ENCODE measurements around the gene CAGE1.
"Not testable (repeated sequence)": the region's sequence is repeated elsewhere in the genome, so short reads cannot be mapped to it uniquely, and the experiment has no call there.

CAGE1 gene

DNA sequence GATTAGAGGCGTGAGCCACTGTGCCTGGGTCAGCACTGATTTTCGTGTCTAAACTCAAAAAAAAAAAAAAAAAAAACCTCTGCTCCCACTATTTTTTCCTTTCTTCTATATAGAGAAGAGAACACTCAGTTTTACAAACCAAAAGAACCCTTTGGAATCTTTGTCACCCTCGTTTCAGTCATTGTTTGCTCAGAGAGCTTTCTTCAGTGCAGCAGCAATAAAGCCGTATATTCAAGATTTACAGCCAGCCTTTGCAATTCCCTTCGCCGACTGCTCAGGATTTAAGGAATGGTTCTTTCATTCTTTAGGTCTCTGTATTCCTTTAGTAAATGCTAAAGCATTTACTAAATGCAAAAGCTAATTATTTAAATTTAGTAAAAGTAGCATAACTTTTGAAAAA is 20.2 kb upstream of the CAGE1 start:
- DNase-seq (ENCODE audit: low read depth) = no peak

DNA sequence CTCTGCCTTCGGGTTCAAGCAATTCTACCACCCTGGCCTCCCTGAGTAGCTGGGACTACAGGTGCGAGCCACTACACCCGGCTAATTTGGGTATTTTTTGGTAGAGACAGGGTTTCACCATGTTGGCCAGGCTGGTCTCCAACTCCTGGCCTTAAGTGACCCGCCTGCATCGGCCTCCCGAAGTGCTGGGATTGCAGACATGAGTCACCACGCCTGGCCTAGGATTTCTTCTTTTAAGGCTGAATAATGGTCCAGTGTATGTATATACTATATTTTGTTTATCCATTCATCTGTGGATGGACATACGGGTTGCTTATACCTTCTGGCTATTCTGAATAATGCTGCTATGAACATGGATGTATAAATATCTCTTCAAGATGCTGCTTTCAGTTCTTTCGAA is 17.2 kb upstream of the CAGE1 start:
- DNase-seq (ENCODE audit: low read depth) = no peak

DNA sequence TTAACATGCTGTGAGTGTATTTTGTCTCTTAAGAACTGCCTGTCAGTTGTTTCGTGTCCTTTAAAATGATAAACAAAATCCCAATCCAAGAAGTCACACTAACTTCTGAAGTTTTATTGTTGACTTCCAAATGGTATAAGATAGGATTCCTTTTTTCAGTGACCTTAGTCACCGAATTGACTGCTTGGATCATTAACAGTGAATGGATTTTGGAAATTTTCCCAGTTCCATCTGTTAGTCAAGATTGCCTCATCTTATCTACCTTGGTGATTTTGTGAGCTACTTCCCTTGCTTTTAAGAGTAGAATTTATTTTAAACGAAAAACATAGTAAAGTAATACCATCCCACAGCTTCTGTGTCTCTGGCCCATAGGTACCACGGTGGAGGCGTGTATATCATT is 15.0 kb upstream of the CAGE1 start:
- DNase-seq (ENCODE audit: low read depth) = no peak

DNA sequence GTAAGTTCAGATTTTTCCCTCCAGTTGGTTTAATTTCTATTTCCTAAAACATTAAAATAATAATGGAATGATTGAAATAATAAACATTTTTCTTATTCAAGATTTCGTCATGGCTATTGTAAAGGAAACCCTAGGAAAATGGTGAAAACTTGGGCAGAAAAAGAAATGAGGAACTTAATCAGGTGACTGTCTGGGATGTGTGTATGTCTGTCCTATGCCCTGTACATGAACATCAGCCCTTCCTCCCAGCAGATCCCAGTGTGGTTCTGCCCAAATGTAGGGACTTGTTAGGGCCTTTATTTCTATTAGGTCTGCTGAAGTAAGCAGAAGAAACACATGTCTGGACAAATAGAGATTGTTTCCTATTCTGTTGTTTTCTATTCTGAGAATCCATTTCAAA is 13.2 kb upstream of the CAGE1 start:
- DNase-seq (ENCODE audit: low read depth) = no peak

DNA sequence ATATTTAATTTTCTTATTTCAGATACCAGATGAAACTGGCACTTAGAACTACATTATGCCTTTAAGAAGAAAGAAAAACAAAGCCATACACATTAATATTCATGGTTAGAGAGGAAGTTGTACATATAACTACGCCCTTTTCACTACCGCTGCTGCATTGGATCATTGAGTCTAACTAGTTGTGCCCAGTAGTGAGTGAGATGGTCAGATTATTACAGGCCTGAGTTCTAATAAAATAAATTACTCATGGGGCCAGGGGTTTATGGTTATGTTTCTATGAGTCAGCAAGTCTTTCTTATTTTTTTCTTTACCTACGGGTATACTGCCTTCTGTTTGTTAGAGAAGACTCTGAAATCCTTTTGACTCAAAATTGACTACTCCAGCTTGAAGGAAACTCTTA is 11.5 kb upstream of the CAGE1 start:
- DNase-seq (ENCODE audit: low read depth) = no peak

DNA sequence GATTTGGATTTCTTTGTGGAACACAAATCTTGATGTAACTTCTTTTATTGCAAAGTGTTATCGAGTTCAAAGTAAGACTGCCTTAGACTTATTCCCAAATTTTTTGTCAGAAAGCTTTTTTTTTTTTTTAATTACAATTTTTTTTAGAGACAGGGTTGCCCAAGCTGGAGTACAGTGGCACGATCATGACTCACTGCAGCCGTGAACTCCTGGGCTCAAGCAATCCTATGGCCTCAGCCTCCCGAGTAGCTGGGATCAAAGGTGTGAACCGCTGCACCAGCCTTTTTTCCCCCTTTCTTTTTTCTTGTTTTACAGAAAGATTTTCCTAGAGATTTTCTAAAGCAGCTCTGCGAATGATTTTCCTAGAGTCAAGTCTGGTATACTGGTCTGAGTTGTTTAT is 2.9 kb upstream of the CAGE1 start:
- no peak for DNase-seq (ENCODE audit: low read depth)

DNA sequence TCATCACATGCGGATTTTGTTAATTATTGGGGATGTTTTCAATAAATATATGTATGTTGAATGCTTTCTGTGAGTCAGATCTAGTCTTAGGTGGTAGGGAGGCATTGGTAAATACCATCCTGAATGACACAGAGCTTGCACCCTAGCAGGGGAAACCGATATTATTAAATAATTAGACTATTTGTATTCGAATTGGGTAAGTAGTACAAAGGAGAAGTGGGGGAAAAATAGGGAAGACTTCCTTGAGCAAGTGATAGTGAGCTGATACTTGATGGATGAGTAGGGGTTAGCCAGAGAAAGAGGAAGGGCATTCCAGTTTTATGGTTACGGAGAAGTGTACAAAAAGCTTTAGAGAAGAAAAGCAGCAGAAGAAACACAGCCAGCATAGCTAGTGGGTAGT is 1.6 kb upstream of the CAGE1 start:
- DNase-seq (ENCODE audit: low read depth) = no peak

DNA sequence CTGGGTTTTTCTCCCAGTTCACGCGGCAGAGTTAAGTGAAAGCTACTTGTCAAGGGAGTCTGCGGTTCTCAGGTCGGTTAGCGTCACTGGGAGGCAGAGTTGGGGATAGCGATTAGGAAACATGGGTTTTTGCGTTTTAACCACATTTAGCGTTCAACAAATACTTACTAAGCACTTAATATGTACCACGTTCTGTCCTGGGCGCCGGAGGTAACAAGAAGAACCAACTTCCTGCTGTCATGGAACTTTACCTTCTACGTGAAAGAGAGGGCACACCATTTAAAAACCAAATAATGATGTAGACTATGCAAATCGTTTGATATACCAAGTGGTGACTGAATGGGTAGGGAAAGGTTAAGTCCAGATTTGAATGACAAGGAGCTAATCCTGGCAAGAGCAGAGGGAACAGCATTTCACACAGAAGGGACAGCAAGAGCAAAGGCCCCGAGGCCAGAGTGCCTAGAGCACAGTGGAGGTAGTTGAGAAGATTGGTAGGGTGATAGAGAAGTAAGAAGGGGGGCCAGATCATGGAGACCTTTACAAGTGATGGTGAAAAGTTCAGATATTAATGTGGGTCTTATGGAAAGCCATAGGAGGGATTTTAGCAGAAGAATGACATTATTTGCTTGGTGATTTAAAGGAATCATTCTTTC is 810 bp upstream of the CAGE1 start:
- no peak for DNase-seq (ENCODE audit: low read depth)

DNA sequence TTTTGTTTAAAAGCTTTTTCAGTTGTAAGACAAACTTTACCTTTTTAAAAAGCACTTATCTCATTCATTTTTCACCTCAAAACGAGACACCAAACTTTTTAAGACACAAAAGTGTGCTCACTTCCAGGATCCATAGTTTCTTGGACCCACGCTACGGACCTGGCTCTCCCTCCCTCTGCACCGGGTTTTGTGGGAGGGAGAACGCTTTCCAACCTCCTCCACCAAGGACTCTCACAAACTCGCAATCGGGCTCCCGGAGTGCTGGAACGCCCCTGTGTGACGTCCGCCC is 436 bp downstream of the CAGE1 start:
- no peak for DNase-seq (ENCODE audit: low read depth)

DNA sequence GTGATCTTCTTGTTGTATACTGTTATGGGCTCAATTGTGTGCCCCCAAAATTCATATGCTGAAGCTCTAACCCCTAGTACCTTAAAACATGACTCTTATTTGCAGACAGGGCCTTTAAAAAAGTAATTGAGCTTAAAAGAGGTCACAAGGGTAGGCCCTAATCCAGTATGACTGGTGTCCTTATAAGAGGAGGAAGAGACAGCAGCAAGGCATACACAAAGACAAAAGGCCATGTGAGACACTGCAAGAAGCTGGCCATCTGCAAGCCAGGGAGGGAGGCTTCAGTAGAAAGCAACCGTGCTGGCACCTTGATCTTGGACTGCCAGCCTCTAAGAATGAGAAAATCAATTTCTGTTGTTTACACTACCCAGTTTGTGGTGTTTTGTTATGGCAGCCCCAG is 8.4 kb downstream of the CAGE1 start:
- no peak for DNase-seq (ENCODE audit: low read depth)

DNA sequence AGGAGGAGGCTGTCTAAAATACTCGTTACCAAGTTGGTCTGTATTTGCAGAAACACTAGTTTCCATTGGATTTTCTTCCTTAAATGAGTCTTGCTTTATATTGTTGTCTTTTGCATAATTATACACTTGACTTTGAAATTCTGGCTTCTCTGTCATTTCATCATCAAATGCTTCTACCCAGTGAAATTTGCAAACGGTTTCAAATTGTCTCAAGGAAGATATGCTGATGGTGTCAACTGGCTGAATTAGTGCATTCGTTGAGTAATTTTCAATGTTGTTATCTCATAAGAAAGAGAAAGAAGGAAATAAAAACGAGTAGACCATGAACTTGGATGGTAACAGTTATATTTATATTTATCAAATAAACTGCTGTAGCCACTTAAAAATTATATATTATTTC is 10.8 kb downstream of the CAGE1 start:
- DNase-seq (ENCODE audit: low read depth) = no peak

DNA sequence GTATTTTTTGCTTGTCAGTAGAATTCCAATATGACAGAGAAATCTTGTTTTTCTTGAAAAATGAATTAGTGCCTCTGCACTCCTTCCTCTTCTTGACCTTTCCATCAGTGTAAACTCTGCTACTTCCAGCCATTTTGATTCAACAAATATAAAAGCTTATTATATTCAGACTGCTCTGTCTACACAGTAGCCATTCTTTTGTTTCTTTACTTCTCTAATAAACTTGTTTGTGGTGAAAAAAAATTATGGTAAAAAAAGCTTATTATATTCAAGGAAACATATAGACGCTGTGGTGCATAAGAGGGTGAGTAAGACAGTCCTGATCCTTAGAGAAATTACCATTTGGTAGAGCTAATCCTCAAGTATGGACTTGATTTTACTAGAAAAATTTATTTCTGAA is 11.6 kb downstream of the CAGE1 start:
- no peak for DNase-seq (ENCODE audit: low read depth)

DNA sequence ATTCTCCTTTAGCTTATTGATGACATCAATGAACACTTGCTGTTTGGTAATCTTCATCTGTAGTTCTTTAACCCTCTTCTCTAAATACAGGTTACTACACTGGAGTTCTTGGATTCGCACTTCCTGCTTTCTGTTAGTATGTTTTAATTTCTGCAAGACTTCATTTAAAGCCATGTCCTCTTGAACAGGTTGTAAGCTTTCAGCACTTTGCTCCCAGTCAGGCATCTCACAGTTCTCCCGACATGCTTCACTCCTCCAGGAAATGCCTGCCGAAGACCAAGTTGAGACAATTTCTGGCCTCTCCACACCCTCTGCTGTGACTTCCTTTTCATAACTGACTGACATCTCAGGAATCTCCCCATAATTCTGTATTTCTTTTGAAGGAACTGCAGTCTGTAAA is 15.8 kb downstream of the CAGE1 start:
- DNase-seq (ENCODE audit: low read depth) = no peak

DNA sequence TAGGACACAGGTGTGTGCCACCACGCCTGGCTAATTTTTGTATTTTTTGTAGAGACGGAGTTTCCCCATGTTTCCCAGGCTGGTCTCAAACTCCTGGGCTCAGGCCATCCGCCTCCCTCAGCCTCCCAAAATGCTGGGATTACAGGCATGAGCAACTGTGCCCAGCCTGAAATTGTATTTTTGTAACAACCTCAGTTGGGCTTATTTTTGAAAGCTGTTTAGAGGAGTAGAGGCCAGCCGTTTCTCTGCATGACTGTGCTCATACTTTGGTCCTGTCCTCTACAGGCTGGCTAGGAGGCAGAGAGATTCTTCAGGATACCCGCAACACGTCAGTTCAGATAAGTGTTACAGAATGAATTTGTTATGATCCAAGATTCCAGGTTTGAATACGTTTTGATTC is 22.1 kb downstream of the CAGE1 start:
- DNase-seq (ENCODE audit: low read depth) = no peak

DNA sequence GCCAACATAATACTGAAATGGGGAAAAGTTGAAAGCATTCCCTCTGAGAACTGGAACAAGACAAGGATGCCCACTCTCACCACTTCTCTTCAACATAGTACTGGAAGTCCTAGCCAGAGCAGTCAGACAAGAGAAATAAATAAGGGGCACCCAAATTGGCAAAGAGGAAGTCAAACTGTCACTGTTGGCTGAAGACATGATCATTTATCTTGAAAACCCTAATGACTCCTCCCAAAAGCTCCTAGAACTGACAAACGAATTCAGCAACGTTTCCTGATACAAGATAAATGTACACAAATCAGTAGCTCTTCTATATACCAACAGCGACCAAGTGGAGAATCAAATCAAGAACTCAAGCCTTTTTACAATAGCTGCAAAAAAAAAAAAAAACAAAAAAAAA is 37.6 kb downstream of the CAGE1 start:
- DNase-seq (ENCODE audit: low read depth) = not testable (repeated sequence)

DNA sequence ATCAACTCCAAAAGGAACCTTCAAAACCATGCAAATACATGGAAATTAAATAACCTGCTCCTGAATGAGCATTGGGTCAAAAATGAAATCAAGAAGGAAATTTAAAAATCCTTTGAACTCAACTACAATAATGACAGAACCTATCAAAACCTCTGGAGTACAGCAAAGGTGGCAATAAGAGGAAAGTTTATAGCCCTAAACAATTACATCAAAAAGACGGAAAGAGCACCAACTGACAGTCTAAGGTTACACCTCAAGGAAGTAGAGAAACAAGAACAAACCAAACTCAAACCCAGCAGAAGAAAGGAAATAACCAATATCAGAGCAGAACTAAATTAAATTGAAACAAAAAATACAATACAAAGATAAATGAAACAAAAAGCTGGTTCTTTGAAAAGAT is 39.0 kb downstream of the CAGE1 start:
- not testable (repeated sequence) for DNase-seq (ENCODE audit: low read depth)

DNA sequence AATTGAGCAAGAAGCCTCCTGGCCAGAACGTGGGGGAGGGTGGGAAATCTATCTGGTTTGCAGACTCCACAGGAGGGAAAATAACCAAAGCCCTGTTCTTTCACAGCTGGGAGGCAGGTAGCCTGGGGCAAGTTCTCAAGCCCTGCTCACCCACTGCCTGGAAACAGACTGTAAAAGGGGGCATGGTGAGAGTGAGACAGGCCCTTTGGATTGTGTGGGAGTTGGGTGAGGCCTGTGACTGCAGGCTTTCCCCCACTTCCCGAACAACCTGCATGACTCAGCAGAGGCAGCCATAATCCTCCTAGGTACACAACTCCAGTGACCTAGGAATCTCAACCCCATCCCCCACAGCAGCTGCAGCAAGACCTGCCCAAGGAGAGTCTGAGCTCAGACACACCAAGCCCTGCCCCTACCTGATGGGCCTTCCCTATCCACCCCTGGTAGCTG is 42.0 kb downstream of the CAGE1 start:
- DNase-seq (ENCODE audit: low read depth) = not testable (repeated sequence)

DNA sequence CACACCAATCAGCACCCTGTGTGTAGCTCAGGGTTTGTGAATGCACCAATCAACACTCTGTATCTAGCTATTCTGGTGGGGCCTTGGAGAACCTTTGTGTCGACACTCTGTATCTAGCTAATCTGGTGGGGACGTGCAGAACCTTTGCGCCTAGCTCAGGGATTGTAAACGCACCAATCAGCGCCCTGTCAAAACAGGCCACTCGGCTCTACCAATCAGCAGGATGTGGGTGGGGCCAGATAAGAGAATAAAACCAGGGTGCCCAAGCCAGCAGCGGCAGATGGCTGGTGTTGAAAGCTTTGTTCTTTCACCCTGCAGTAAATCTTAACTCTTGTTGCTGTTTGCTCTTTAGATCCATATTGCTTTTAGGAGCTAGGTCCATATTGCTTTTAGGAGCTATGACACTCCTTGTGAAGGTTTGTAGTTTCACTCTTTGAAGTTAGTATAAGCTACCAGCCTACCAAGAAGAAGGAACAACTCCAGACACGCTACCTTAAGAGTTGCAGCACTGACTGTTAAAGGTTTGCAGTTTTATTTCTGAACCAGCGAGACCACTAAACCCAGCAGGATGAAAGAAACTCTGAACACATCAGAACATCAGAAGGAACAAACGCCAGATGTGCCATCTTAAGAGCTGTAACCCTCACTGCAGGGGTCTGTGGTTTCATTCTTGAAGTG is 44.6 kb downstream of the CAGE1 start:
- DNase-seq (ENCODE audit: low read depth) = not testable (repeated sequence)

DNA sequence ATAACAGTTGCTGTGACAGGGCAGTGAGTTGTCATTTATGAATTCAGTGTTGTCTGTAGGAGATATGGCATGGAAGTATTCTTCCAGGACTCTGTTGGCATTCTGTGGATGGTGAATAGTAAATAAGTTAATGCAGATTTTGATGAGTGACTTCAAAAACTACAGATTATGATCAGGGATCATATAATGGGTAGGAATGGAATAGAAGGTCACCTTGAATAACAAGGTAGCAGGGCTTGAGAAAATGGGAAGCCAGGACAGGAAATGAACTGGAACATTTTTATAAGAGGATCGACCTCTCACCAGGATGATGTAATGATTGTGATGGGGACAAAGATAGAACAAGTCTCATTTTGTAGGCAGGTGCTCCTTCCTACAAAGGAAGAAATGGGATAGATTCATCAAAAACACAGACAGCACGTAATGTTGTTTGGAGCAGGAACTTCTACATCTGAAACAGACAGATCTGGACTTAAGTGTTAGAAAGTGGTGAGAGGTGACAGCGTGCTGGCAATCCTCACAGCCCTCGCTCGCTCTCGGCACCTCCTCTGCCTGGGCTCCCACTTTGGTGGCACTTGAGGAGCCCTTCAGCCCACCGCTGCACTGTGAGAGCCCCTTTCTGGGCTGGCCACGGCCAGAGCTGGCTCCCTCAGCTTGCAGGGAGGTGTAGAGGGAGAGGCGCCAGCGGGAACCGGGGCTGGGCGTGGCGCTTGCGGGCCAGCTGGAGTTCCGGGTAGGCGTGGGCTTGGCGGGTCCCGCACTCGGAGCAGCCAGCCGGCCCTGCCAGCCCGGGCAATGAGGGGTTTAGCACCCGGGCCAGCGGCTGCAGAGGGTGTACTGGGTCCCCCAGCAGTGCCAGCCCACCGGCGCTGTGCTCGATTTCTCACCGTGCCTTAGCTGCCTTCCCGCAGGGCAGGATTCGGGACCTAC is 45.7 kb downstream of the CAGE1 start:
- DNase-seq (ENCODE audit: low read depth) = no peak

DNA sequence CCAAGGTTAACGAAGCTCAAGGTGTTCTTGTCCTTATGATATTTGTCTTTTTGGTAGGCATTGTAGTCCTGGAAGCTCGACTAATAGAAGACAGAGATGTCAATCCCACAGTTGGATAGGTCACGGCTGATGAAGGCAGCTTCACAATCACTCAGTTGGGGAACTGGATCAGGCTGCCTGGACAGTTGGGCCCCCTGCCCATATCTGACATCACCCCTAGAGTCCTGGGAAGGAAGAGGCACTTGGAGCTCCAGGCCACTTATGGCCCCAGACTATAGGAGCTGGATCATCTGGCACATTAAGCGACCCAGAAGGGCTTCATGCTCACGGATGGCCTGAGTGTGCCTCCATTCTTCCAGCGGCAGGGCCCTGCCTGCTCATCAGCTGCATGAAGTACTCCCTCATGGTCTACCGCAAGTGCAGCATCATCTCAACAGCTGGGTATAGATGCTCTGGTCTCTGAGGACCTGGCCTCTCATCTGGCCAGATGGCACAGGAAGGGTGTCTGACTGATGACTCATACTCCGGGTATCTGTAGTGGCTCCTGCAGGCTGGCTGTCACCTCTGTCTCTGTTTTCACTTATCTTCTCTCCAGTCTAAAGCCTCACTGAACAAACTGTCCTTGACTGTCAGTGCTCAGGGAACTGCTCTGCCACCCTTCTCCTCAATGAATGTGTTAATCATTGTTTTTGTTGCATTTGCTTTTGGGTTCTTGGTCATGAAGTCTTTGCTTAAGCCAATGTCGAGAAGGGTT is 47.4 kb downstream of the CAGE1 start:
- DNase-seq (ENCODE audit: low read depth) = no peak

DNA sequence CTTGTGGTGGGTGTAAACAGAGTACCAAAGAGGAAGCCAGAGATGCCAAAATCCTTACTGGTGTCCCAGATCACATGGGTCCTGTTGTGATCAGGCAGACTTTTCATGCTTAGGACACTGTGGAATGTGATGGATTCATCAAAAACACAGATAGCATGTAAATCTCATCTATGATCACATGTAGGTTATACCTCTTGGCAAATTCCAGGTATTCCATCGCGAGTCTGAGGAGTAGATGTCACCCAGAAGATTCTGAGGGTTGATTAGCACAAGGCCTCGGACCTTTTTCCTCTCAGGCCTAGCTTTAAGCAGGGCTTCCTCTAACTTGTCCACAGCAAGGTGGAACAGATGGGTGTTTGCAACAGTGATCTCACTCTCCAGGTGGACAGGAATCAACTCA is 48.3 kb downstream of the CAGE1 start:
- no peak for DNase-seq (ENCODE audit: low read depth)

DNA sequence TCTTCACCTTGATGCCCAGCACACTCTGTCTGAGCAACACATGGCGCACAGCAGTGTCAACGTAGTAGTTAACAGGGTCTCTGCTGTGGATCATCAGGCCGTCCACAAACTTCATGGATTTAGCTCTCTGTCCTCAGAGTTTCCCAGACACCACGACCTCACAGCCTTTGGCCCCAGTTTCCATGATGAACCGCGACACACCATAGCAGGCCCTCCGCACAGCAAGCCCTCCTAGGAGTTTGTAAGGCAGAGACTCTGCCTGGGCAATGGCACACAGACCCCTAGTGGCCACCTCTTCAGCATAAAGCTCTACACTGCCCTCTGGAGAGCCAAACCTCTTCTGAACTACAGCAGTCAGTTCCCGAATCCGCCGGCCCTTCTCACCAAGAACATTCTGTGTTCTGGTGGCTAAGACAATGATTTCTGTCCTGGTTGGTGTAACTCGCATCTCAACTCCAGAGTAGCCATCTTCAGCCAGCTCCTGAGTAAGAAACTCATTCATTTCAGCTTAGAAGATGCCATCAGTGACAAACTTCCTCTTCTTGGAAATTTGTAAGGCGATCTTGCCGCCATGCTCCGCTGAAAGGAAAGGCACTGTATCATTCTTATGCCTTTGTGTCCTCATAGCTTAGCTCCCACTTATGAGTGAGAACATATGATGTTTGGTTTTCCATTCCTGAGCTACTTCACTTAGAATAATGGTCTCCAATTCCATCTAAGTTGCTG is 50.4 kb downstream of the CAGE1 start:
- not testable (repeated sequence) for DNase-seq (ENCODE audit: low read depth)

All from activated T-helper 9 cell treated with anti-CD3 and anti-CD28 coated beads, Interleukin-2, amount 50 U/mL, for 16 hours (primary cell).